Mesothelial cell of epicardium (in vitro differentiated cells): ENCODE measurements around the gene RPRD1B. TPM values are rescaled to one million over a fixed set of nuclear protein-coding genes. Genes with fewer than 3 reads are reported as not detected.

Source experiments
- DNase-seq, 2 experiments: peaks; one replicate each; pipeline ENCODE4 v3.0.0; 2021; ENCODE audit warnings: low spot score in 2 of 2; ENCODE audit not compliant: unreplicated experiment in 2 of 2
- H3K27ac Mint-ChIP-seq: 2 replicates; pipeline ENCODE4 v1.8.0; 2021; ENCODE audit warnings: mixed read lengths
- H3K27me3 Mint-ChIP-seq: 2 replicates; pipeline ENCODE4 v1.8.0; 2021; ENCODE audit warnings: low read depth, mixed read lengths
- H3K36me3 Mint-ChIP-seq: 2 replicates; pipeline ENCODE4 v1.8.0; 2021; ENCODE audit warnings: mixed read lengths
- H3K4me1 Mint-ChIP-seq: 2 replicates; pipeline ENCODE4 v1.8.0; 2021; ENCODE audit warnings: mixed read lengths
- H3K4me3 Mint-ChIP-seq: 2 replicates; pipeline ENCODE4 v1.8.0; 2021; ENCODE audit warnings: mild to moderate bottlenecking, moderate library complexity, mixed read lengths
- H3K9me3 Mint-ChIP-seq: 2 replicates; pipeline ENCODE4 v1.8.0; 2021; ENCODE audit warnings: mixed read lengths
- total RNA-seq: library from RNA; stranded (reverse); gene quantifications from 3 replicates; pipeline ENCODE4 v1.2.1, GENCODE V29; 2021
- TF ChIP-seq, protein P1 (sequence below): fragments of 200-600 bp; sonication (generic); IDR thresholded peaks from one replicate; pipeline ENCODE4 v1.5.0; 2021; ENCODE audit warnings: antibody characterized with exemption; ENCODE audit not compliant: unreplicated experiment

Gene RPRD1B
- total RNA-seq, 1 donor from 2014 or later: 48.4 TPM

DNA sequence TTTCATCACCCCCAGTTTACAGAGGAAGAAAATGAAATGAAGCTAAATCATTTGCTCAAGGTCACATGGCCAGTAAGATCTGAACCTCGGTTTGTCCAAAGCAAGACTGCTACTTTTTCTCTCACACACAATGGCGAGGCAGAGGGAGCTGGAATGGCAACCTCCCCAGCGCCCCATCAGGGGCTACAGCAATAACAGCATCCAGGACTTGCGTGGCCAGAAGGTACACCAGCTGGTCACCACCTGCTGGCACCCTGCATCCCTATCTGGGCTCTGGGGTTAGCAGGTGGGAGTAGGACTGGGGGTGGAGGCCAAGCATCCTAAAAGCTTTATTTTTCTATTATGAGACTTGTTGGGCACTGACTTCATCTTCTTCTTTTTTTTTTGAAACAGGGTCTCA lies 41.6 kb upstream of the RPRD1B start:
- Mint-ChIP-seq H3K27me3 (no peaks in the 10 kb centered on the region), H3K4me3 (no peak overlapping the region), H3K27ac (peak overlapping the region; percentile 64), H3K4me1 (peaks cover 54% of the 10 kb centered on the region), H3K9me3 (no peaks in the 10 kb centered on the region), H3K36me3 (peaks cover 21% of the 10 kb centered on the region)
- TF ChIP-seq, protein P1, sequence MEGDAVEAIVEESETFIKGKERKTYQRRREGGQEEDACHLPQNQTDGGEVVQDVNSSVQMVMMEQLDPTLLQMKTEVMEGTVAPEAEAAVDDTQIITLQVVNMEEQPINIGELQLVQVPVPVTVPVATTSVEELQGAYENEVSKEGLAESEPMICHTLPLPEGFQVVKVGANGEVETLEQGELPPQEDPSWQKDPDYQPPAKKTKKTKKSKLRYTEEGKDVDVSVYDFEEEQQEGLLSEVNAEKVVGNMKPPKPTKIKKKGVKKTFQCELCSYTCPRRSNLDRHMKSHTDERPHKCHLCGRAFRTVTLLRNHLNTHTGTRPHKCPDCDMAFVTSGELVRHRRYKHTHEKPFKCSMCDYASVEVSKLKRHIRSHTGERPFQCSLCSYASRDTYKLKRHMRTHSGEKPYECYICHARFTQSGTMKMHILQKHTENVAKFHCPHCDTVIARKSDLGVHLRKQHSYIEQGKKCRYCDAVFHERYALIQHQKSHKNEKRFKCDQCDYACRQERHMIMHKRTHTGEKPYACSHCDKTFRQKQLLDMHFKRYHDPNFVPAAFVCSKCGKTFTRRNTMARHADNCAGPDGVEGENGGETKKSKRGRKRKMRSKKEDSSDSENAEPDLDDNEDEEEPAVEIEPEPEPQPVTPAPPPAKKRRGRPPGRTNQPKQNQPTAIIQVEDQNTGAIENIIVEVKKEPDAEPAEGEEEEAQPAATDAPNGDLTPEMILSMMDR: no peak
- DNase-seq: no peak

DNA sequence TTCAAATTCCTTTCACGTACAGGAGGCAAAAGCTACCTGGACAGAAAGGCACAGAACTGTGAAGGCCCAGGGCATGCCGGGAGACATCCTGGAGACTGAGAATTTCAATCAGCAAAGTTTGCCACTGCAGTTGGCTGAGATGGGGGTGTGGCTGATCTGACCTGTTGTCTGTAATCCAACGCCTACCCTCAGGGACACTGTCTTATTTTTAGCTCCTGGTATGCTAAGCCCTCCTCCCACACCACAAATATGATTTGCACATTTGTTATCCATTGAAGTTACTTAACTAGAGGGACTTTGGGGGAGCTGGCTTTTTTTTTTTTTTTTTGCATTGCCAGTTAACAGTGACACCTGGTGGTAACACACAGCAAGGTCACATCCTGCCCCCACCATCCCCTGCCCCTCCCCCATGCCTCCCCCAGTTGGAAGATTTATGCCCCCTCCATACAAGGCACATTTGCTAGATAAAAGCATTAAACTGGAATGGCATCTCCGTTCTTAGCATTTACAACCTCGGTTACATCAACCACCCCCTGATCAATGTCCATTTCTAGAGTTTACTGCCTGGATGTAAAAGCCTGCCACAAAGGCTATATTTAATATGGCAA lies 40.6 kb upstream of the RPRD1B start:
- Mint-ChIP-seq H3K27me3 (no peaks in the 10 kb centered on the region), H3K36me3 (peaks cover 24% of the 10 kb centered on the region), H3K9me3 (no peaks in the 10 kb centered on the region), H3K4me3 (no peak overlapping the region), H3K27ac (peak overlapping the region; percentile 64), H3K4me1 (peaks cover 49% of the 10 kb centered on the region)
- TF ChIP-seq, protein P1: peak; percentile 76
- DNase-seq: no peak

DNA sequence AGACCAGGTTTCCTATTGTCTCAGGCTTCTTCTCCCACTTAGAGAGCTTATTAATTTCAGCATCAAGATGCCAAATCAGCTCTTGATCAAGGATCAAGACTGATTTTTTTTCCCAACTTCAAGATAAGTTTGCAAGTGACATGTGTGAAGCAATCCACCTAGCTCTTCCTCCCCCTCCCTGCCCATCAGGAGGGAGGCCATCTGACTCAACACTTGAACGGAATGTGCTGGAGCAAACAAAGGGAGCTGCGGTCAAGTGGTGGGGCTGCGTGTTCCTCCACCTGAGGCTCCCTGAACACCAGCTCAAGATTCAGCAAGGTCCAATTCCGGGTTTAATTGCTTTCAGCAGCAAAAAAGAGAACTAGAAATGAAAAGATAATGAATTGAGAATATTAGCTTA lies 39.0 kb upstream of the RPRD1B start:
- no peak overlapping the region for H3K4me3 Mint-ChIP-seq
- no peak overlapping the region for H3K27ac Mint-ChIP-seq
- H3K27me3 Mint-ChIP-seq: no peaks in the 10 kb centered on the region
- no peak for DNase-seq
- peaks cover 32% of the 10 kb centered on the region for H3K36me3 Mint-ChIP-seq
- no peaks in the 10 kb centered on the region for H3K9me3 Mint-ChIP-seq
- peaks cover 45% of the 10 kb centered on the region for H3K4me1 Mint-ChIP-seq
- TF ChIP-seq, protein P1: no peak

DNA sequence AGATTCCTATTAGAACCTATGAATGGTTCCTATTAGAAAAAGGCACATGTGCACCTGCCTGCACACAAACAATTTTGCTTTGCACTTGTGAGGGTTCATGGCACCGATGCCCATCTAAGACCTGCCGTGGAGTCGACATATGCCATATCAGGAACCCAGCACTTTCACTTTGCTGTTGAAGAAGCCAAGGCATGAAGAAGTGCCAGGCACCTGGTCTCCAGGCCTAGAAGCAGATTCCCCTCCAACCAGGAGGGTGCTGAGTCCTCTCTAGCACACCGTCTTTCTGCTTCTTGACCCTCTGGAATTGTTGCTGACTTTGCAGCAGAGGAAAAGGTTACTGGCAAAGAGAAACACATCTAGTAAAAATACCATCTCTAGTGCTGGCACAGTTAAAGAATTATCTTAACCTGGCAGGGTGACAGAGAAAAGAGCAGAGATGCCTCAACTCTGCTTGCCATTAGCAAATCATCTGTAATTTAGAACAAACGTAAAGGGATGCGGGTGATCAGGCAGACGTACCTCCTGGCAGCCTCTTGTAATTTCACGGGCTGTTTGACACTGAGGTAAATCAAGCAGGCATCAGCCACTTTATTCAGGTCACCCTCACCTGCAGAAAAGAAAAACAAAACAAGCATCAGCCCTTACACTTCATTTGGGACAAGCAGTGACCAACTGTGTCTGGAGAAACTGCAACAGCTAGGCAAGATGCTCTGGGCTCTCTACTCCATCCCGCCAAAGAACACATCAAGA lies 37.5 kb upstream of the RPRD1B start:
- DNase-seq: no peak
- no peaks in the 10 kb centered on the region for H3K9me3 Mint-ChIP-seq
- H3K4me1 Mint-ChIP-seq: peaks cover 32% of the 10 kb centered on the region
- TF ChIP-seq, protein P1: no peak
- no peak overlapping the region for H3K4me3 Mint-ChIP-seq
- no peaks in the 10 kb centered on the region for H3K27me3 Mint-ChIP-seq
- no peak overlapping the region for H3K27ac Mint-ChIP-seq
- peaks cover 40% of the 10 kb centered on the region for H3K36me3 Mint-ChIP-seq

DNA sequence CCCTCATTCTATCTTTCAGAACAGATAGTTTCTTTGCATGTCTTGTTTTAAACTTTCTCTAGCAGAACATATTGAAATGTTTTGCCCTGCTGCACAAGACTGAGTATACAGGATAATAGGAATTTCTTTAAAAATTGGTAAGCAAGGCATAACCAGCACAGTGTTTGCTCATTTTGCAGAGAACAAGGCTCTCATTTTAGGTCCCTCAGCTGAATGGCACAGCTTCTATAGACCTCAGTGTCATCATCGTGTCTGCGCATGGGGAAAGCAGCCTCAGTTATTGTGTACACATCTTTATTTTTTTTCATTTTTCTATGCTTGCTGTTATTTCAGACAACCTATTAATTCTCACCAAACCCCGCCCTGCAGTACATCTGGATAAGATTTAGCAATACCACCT lies 36.0 kb upstream of the RPRD1B start:
- TF ChIP-seq, protein P1: no peak
- H3K27ac Mint-ChIP-seq: no peak overlapping the region
- no peak overlapping the region for H3K4me3 Mint-ChIP-seq
- DNase-seq: no peak
- H3K9me3 Mint-ChIP-seq: no peaks in the 10 kb centered on the region
- peaks cover 28% of the 10 kb centered on the region for H3K4me1 Mint-ChIP-seq
- no peaks in the 10 kb centered on the region for H3K27me3 Mint-ChIP-seq
- peaks cover 45% of the 10 kb centered on the region for H3K36me3 Mint-ChIP-seq
